GM23338 (cell line): ENCODE measurements around the gene TUBA1B.

ENCODE experiments used
- CREB1 ChIP-seq: fragments of 250-450 bp; sonication (Bioruptor Pico); IDR thresholded peaks from 2 replicates; pipeline ENCODE4 v1.5.0; 2020; ENCODE audit warnings: low read depth, mild to moderate bottlenecking, moderate library complexity
- CTCF ChIP-seq, 2 experiments: fragments of 200-600 bp in 1 of 2; sonication (generic) in 1 of 2; conservative IDR thresholded peaks; 2 replicates each; pipeline versions ENCODE4 v1.5.1 to v1.6.1; 2016 to 2017; ENCODE audit warnings: antibody characterized with exemption in 2 of 2, low read depth in 2 of 2, mild to moderate bottlenecking in 2 of 2, moderate library complexity in 1 of 2
- EZH2 ChIP-seq: fragments of 200-600 bp; sonication (generic); IDR thresholded peaks from one replicate; pipeline ENCODE4 v1.8.0; 2017; ENCODE audit warnings: antibody characterized with exemption, mild to moderate bottlenecking, low read depth; ENCODE audit not compliant: unreplicated experiment
- EZH2phosphoT487 ChIP-seq: fragments of 200-600 bp; sonication (generic); IDR thresholded peaks from one replicate; pipeline ENCODE4 v1.8.1; 2018; ENCODE audit warnings: antibody characterized with exemption; ENCODE audit not compliant: unreplicated experiment

DNA sequence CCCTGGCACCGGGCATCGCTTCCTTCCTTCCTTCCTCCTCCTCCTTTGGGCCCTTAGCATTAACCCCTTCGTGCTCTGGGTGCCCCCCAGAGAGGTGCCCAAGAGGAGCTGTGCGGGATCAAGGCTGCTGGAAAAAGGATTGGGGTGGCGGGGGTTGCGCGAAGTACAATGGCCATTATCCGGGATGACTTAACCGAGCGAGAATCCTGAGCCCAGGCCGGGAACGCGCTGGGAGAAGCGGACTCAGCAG is 39.4 kb downstream of the TUBA1B start:
- TF ChIP-seq CTCF (conservative IDR thresholded peaks at IDR 0.05; ENCODE audit: low read depth in 2 of 2) (no peak), EZH2 (peak; percentile 40), EZH2phosphoT487 (no peak), CREB1 (no peak)
